Osteoblast (primary cell): ENCODE measurements around the gene DDIT4. TPM values are rescaled to one million over a fixed set of nuclear protein-coding genes. Genes with fewer than 3 reads are reported as not detected.

Experiments
- DNase-seq: peaks from one replicate; pipeline ENCODE4 v3.0.0; 2011; ENCODE audit warnings: low spot score, mixed read lengths; ENCODE audit not compliant: insufficient read length; ENCODE audit errors: missing footprints
- H2AFZ ChIP-seq: 2 replicates; pipeline ENCODE4 v1.6.0; 2011; ENCODE audit warnings: mild to moderate bottlenecking, low read length
- H3K27ac ChIP-seq: 2 replicates; pipeline ENCODE4 v1.5.1; 2011; ENCODE audit warnings: mild to moderate bottlenecking, low read depth, low read length, moderate library complexity
- H3K27me3 ChIP-seq: 2 replicates; pipeline ENCODE4 v1.6.0; 2012; ENCODE audit warnings: mild to moderate bottlenecking, control low read depth, inconsistent platforms, low read length, moderate library complexity; ENCODE audit not compliant: insufficient read depth
- H3K36me3 ChIP-seq: 2 replicates; pipeline ENCODE4 v1.5.1; 2011; ENCODE audit warnings: mild to moderate bottlenecking, low read length, control low read depth, moderate library complexity; ENCODE audit not compliant: insufficient read depth
- H3K4me1 ChIP-seq: 2 replicates; pipeline ENCODE4 v1.5.1; 2011; ENCODE audit warnings: mild to moderate bottlenecking, low read length, control low read depth, moderate library complexity; ENCODE audit not compliant: insufficient read depth
- H3K4me2 ChIP-seq: 2 replicates; pipeline ENCODE4 v1.6.0; 2011; ENCODE audit warnings: mild to moderate bottlenecking, low read length; ENCODE audit not compliant: insufficient read depth
- H3K4me3 ChIP-seq: fragments of 200-600 bp; sonication (generic); 3 replicates; pipeline ENCODE4 v1.5.1; 2012; ENCODE audit warnings: mild to moderate bottlenecking, low read length, inconsistent platforms; ENCODE audit not compliant: insufficient read depth
- H3K79me2 ChIP-seq: 2 replicates; pipeline ENCODE4 v1.6.0; 2012; ENCODE audit warnings: mild to moderate bottlenecking, low read length, control low read depth, inconsistent platforms; ENCODE audit not compliant: insufficient read depth
- H3K9me3 ChIP-seq: 2 replicates; pipeline ENCODE4 v1.5.1; 2011; ENCODE audit warnings: low read depth, low read length, control low read depth
- H4K20me1 ChIP-seq: 2 replicates; pipeline ENCODE4 v1.6.0; 2012; ENCODE audit warnings: mild to moderate bottlenecking, low read length, control low read depth; ENCODE audit not compliant: insufficient read depth
- total RNA-seq: library from RNA; depleted of rRNA; stranded (reverse); fragments of >200 nt; gene quantifications from 2 replicates; pipeline ENCODE4 v1.2.3, GENCODE V29; 2012
- TF ChIP-seq, protein P1 (sequence below): IDR thresholded peaks from 2 replicates; pipeline ENCODE4 v1.5.1; 2011; ENCODE audit warnings: mild to moderate bottlenecking, low read depth, low read length, moderate library complexity; ENCODE audit errors: extremely low read depth

Gene DDIT4
- total RNA-seq, 1 donor, result 522 TPM

DNA sequence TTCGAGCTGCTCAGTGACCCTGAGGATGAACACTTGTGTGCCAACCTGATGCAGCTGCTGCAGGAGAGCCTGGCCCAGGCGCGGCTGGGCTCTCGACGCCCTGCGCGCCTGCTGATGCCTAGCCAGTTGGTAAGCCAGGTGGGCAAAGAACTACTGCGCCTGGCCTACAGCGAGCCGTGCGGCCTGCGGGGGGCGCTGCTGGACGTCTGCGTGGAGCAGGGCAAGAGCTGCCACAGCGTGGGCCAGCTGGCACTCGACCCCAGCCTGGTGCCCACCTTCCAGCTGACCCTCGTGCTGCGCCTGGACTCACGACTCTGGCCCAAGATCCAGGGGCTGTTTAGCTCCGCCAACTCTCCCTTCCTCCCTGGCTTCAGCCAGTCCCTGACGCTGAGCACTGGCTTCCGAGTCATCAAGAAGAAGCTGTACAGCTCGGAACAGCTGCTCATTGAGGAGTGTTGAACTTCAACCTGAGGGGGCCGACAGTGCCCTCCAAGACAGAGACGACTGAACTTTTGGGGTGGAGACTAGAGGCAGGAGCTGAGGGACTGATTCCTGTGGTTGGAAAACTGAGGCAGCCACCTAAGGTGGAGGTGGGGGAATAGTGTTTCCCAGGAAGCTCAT lies 1.1 kb downstream of the DDIT4 start:
- peak; percentile 85 for DNase-seq
- H2AFZ ChIP-seq, result peak overlapping the region; percentile 19
- TF ChIP-seq, protein P1, sequence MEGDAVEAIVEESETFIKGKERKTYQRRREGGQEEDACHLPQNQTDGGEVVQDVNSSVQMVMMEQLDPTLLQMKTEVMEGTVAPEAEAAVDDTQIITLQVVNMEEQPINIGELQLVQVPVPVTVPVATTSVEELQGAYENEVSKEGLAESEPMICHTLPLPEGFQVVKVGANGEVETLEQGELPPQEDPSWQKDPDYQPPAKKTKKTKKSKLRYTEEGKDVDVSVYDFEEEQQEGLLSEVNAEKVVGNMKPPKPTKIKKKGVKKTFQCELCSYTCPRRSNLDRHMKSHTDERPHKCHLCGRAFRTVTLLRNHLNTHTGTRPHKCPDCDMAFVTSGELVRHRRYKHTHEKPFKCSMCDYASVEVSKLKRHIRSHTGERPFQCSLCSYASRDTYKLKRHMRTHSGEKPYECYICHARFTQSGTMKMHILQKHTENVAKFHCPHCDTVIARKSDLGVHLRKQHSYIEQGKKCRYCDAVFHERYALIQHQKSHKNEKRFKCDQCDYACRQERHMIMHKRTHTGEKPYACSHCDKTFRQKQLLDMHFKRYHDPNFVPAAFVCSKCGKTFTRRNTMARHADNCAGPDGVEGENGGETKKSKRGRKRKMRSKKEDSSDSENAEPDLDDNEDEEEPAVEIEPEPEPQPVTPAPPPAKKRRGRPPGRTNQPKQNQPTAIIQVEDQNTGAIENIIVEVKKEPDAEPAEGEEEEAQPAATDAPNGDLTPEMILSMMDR, result peak; percentile 61

DNA sequence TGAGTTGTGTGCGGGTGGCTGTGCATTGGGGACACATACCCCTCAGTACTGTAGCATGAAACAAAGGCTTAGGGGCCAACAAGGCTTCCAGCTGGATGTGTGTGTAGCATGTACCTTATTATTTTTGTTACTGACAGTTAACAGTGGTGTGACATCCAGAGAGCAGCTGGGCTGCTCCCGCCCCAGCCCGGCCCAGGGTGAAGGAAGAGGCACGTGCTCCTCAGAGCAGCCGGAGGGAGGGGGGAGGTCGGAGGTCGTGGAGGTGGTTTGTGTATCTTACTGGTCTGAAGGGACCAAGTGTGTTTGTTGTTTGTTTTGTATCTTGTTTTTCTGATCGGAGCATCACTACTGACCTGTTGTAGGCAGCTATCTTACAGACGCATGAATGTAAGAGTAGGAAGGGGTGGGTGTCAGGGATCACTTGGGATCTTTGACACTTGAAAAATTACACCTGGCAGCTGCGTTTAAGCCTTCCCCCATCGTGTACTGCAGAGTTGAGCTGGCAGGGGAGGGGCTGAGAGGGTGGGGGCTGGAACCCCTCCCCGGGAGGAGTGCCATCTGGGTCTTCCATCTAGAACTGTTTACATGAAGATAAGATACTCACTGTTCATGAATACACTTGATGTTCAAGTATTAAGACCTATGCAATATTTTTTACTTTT lies 1.8 kb downstream of the DDIT4 start:
- H4K20me1 ChIP-seq, result peaks cover 17% of the 10 kb centered on the region
- peak overlapping the region; percentile 77 for H3K27ac ChIP-seq
- H3K4me2 ChIP-seq, result peak overlapping the region; percentile 95
- peak overlapping the region; percentile 92 for H3K4me3 ChIP-seq
- no peaks in the 10 kb centered on the region for H3K9me3 ChIP-seq
- DNase-seq, result no peak
- H3K79me2 ChIP-seq, result peaks cover 22% of the 10 kb centered on the region
- no peaks in the 10 kb centered on the region for H3K27me3 ChIP-seq
- no peak overlapping the region for H2AFZ ChIP-seq
- H3K4me1 ChIP-seq, result peaks cover 38% of the 10 kb centered on the region
- H3K36me3 ChIP-seq, result peaks cover 8% of the 10 kb centered on the region
- TF ChIP-seq, protein P1, result no peak

More for the DNA sequence above, 1.1 kb downstream of the DDIT4 start:
- Histone ChIP-seq H3K4me1 (peaks cover 38% of the 10 kb centered on the region), H3K36me3 (peaks cover 8% of the 10 kb centered on the region), H3K4me2 (peak overlapping the region; percentile 95), H4K20me1 (peaks cover 17% of the 10 kb centered on the region), H3K9me3 (no peaks in the 10 kb centered on the region), H3K79me2 (peaks cover 22% of the 10 kb centered on the region), H3K4me3 (peak overlapping the region; percentile 92), H3K27me3 (no peaks in the 10 kb centered on the region), H3K27ac (peak overlapping the region; percentile 77)

DNA sequence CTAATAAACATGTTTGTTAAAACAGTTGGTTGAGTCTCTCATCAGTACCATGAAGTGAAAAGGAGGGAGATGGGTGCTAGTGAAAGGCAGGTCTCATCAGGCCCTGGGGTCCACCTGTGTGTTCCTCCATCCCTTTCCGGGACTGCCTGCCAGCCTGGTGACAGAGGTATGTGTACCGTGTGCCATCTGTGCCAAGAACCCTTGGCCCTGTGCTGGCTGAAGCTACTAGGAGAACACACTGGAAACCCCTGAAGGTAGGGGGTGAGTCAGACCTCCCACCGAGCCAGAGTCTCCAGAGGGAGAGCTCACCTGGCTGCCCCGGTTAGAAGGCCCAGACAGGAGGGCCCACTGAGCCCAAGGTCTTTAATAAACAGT lies 2.3 kb downstream of the DDIT4 start:
- H4K20me1 ChIP-seq, result peaks cover 17% of the 10 kb centered on the region
- peak overlapping the region; percentile 28 for H3K27ac ChIP-seq
- H3K4me2 ChIP-seq, result peak overlapping the region; percentile 95
- no peak overlapping the region for H2AFZ ChIP-seq
- TF ChIP-seq, protein P1, result no peak
- H3K4me3 ChIP-seq, result peak overlapping the region; percentile 92
- DNase-seq, result no peak
- H3K4me1 ChIP-seq, result peaks cover 38% of the 10 kb centered on the region
- peaks cover 8% of the 10 kb centered on the region for H3K36me3 ChIP-seq
- H3K79me2 ChIP-seq, result peaks cover 22% of the 10 kb centered on the region
- no peaks in the 10 kb centered on the region for H3K9me3 ChIP-seq
- H3K27me3 ChIP-seq, result no peaks in the 10 kb centered on the region
